B cell (primary cell): ENCODE results near the gene UBAC2.

ENCODE experiments used
- EZH2 ChIP-seq: IDR thresholded peaks from 2 replicates; pipeline ENCODE4 v1.6.1; 2012; ENCODE audit warnings: borderline replicate concordance, low read depth, mild to moderate bottlenecking, moderate library complexity, low read length; ENCODE audit not compliant: insufficient read depth, poor library complexity, severe bottlenecking
- TF ChIP-seq, protein P1 (sequence below): fragments of 200-600 bp; IDR thresholded peaks from one replicate; pipeline ENCODE4 v1.8.0; 2022; ENCODE audit warnings: antibody characterized with exemption, mild to moderate bottlenecking

- no peak for TF ChIP-seq EZH2
- TF ChIP-seq, protein P1, sequence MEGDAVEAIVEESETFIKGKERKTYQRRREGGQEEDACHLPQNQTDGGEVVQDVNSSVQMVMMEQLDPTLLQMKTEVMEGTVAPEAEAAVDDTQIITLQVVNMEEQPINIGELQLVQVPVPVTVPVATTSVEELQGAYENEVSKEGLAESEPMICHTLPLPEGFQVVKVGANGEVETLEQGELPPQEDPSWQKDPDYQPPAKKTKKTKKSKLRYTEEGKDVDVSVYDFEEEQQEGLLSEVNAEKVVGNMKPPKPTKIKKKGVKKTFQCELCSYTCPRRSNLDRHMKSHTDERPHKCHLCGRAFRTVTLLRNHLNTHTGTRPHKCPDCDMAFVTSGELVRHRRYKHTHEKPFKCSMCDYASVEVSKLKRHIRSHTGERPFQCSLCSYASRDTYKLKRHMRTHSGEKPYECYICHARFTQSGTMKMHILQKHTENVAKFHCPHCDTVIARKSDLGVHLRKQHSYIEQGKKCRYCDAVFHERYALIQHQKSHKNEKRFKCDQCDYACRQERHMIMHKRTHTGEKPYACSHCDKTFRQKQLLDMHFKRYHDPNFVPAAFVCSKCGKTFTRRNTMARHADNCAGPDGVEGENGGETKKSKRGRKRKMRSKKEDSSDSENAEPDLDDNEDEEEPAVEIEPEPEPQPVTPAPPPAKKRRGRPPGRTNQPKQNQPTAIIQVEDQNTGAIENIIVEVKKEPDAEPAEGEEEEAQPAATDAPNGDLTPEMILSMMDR, result no peak
Observed at GRCh38 chr13:99290894-99291293, 90.2 kb downstream of the UBAC2 start.
